HG02759 (cell line): Measurements from ENCODE around the gene ECHS1.

Source experiments
- ATAC-seq: cut with Tn5 transposase; IDR thresholded peaks from one replicate; pipeline ENCODE4 v1.9.1; 2021; ENCODE audit warnings: mild to moderate bottlenecking, moderate library complexity; ENCODE audit not compliant: unreplicated experiment

ECHS1 gene

DNA sequence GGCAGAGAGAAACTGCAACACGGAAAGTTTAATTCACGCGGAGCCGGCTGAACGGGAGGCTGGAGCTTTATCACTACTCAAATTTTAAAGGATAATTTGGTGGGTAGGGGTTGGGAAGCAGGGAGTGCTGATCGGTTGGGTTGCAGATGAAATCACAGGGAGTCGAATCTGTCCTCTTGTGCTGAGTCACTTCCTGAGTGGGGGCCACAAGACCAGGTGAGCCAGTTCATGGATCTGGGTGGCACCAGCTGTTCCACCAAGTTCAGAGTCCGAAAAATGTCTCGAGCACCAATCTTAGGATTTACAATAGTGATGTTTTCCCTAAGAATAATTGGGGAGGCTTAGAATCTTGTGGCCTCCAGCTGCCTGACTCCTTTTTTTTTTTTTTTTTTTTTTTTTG is 29.6 kb downstream of the ECHS1 start:
- ATAC-seq = no peak

DNA sequence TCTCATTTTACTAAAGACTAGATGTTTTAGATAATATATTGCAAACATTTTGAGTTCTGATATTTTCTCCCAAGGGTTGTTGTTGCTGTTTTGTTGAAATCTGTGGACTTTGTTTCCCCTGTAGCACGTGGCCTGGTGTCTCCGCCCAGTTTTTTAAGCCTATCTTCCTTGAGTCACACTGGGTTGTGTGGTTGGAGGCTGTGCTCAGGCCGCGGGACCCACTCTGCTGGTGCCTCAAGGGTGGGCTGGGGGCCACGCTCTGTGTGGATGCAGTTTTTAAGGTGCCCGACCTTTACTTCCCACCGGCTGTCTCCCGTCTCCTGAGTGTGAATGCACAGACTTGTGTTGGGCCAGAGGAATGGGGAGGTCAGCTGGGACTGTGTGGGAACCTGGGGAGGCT is 30.2 kb downstream of the ECHS1 start:
- ATAC-seq = no peak

DNA sequence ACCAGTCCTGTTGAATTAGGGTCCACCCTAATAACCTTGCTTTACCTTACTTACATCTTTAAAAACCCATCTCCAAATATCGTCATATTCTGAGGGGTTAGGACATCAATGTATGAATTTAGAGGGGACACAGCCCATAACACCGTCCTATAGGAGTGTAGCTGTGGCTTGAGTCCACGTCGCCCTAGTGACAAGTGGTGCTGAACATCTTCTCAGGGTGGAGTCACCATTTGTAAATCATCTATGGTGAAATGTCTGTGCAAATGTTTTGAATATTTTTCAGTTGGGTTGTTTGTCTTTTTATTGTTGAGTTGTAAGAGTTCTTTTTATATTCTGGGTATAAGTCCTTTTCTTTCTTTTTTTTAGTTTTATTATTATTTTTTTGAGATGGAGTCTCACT is 31.2 kb downstream of the ECHS1 start:
- ATAC-seq = no peak

DNA sequence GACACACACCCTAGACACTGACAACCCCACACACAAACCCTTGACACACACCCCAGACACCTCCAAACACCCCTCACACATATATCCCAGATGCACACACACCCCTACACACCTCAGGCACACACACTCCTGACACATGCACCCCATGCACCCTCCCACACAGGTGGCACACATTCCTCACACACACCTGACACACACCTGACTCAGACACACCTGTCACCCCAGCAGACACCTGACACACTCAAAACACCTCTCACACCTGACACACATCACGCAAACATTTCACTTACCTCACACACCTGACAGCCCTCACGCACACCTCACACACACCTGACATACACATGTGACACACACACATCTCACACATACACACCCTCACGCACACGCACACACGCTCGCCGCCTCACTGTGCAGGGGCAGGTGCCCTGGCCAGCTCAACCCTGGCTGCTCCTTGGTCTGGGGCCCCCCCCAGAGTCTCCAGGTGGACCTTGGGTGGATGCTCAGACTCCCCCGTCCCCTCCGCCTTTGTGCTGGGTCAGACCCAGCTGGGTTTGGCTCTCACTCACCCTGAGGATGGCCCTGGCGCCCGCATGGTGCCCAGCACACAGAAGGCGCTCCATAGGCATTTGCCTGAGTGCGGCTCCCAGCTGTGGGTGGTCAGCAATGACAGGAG is 33.3 kb downstream of the ECHS1 start:
- no peak for ATAC-seq

DNA sequence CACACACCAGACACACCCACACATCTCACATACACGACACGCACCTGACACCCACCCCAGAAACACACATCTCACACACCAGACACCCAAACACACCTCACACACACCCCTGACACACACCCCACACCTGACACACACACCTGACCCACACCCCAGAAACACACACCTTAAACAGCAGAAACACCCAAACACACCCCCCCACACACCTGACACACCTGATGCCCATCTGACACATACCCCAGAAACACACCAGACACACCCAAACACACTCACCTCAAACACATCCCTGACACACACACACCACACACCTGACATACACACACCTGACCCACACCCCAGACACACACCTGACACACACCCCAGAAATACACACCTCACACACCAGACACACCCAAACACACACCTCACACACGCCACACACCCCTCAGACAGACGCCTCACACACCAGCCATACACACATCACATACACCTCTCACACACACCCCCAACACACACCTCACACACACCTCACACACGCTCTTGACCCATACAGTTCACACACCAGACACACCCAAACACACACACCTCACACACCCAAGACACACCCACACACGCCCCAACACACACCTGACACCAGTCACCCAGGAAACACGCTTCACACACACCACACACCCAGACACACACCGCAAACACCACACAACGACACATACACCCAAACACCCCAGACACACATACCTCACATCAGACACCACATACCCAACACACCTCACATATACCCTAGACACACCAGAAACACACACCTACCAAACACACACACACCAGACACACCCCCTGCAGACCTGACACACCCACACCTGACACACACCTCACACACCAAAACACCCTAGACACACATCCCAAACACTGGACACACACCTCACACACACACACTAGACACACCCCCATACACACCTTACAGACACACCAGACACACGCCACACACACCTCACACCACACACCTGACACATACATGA is 34.8 kb downstream of the ECHS1 start:
- no peak for ATAC-seq

DNA sequence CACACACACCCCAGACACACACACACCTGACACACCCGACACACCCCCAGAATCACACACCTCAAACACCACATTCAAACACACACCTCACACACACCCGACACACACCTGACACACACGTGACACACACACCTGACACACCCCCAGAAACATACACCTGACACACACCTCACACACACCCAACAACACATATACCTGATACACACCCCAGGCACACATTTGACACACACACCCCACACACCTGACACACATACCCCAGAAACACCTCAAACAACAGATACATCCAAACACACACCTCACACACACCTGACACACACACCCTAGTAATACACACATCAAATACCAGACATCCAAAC is 35.8 kb downstream of the ECHS1 start:
- ATAC-seq = no peak

DNA sequence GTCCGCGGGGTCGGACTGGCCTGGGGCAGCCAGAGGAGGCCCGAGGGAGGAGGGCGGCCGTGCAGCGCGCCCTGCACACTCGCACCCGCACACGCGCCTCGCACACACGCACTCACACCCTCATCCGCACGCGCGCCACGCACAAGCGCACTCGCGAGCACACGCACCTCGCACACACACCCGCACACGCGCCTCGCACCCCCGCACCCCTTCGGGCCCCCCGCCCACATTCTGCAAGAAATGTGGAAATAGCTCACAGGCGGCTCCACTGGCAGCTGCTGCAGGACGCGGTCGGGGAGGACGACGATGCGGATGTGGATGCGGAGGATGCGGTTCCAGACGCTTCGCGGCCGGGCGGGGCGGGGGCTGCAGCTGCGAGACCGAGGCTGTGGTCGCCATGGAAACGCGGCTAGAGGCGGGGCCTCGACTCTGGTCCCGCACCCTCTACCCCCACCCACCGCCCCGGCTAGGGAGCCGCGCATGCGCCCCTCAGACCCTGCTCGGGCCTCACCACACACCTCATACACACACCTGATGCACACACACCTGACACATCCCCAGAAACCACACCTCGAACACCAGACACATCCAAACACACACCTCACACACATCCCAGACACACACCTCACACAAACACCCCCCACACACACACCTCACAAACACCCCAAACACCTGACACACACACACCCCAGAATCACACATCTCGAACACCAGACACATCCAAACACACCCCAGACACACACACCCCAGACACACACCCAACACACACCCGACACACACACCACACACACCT is 36.4 kb downstream of the ECHS1 start, which contains the start of gene CALY:
TSS of gene CALY (minus strand) at position 320 of the 793 bp plus-strand sequence. CDS start 7,907 bp downstream, outside the sequence.
- ATAC-seq = no peak

DNA sequence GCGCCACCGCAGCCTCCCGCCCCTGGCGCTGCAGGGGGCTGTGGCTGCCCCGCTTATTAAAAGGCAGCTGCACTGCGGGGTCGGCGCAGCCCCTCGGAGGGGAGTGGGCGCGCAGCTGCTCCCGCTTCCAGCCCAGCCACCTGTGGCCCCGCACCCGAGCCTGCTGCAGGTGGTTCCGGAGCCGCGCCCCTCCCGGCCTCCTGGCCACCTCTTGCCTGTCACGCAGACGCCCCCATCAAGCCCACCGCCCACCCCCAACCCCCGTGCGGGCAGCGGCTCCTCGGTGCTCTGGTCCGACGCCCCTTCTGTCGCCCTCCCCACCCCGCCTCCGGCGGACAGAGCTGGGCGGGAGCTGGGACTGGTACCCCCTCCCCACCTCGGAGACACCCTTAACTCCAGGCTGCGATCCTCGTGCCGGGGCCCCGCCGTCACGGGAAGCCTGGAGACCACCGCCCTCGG is 37.0 kb downstream of the ECHS1 start:
- ATAC-seq = no peak

DNA sequence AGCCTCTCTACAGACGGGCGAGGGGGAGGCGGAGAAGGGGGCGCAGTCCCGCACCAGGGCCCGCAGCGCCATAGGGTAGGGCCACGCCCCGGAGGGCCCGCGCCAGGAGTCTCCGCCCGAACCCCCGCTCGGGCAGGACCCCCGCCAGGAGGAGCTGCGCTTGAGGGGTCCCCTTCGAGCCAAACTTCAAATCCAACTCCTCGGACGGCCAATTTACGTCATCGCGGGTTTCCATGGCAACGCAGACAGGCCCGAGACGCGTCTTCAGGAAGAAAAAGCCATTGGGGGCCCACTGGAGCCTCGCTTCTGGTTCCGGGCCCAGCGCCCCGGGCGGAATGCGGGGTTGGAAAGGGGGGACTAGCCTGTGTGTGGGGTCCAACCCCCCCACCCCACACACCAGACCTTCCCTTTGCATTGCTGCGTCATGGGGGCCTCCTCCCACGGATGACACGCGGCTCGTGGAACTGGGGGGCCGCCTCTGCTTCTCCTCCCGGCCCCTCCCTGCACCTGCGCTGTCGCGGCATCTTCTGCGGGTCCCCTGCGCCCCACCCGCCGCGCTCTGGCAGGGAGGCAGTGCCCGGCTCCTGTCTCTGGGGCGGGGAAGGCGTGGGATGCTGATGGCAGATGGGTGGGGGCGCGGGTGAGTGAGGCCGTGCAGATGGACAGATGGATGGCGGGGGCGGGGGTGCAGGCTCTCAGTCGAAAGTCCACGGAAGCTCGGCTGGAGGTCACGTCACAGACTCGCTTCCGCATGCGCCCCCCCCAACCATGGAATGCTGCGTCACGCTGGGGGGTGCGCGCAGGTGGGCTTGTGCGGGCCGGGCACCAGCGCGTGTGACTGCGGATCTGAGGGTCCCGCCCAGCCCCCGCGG is 37.7 kb downstream of the ECHS1 start:
- ATAC-seq = no peak

DNA sequence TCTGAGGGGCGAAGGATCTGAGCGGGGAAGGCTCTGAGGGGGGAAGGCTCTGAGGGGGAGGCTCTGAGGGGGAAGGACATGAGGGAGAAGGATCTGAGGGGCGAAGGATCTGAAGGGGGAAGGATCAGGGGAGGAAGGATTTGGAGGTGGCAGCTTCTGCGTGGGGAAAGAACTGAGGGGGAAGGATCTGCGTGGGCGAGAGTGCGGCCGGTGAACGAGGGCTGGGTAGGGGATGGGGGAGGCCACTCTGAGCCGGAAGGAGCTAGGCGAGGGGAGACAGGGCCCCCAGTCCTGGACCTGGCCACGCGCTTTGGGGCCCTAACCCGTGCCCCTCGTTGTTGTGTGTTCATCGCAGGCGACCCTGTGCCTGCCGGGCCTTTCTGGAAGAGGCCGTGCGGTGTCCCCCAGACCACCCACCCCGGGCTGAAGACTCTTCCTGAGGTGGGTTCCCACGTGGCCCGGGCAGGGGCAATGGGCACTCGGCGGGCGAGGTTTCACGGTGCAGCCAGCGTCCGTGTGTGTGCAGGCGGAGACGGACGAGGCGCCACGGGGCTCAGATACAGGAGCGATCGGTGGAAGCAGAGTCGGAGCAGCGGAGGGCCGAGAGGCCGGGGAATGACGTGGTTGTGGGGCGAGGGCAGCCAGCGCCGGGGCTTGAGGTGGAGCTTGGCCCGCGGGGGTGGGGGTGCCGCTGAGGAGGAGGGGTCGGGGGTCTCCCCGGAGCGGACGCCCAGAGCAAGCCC is 38.5 kb downstream of the ECHS1 start:
- ATAC-seq = no peak

DNA sequence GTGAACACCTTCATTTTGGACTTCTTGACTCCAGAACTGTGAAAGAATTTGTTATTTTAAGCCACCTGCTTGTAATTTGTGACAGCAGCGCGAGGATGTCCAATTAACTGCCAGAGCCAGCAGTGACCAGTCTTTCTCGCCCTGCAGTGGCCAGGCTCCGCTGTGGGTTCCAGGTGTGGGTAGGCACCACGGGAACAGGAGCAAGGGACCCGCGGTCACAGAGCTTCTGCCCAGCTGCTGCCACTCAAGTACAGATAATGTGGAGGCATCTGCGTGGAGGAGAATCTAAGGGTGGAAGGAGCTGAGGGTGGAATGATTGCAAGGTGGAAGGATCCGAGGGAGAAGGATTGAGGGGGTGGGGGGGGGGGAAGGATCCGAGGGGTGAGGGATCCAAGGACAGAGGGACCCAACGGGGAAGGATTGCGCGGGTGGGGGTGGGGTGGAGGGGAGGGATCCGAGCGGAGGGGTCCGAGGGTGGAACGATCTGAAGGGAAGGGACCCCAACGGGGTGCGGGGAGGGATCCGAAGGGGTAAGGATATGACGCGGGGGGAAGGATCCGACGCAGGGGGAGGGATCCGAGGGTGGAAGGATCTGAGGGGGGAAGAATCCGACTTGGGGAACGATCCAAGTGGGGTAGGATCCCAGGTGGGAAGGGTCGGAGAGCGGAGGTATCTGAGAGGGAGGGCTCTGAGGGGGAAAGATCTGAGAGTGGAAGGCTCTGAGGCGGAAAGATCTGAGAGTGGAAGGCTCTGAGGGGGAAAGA is 40.0 kb downstream of the ECHS1 start:
- ATAC-seq = no peak

DNA sequence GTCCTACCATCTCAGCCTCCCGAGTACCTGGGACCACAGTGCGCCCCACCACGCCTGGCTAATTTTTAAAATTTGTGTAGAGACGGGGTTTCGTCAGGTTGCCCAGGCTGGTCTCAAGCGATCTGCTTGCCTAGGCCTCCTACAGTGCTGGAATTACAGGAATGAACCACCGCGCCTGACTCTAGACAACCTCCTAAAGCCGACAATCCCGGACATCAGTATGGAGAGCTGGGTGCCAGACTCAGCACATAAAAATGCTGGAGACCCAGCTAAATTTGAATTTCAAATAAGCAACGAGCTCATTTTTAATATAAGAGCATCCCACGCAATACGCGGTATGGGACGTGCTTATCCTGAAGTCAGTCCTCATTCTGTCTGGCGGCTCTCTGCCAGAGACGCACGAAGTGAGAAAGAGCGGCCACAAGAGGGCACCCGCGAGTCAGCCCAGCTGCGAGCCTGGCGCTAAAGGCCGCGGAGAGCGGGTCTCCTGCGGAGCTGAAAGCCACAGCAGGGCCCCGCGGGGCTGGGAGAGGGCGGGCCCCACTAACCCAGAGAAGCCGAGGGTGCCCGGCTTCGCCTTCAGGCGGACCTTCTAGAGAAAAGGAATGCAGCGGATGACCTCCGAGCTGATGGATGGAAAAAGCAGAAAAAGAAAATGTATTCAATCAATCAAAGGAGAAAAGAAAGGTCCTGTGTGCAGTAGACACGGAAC is 43.5 kb downstream of the ECHS1 start:
- ATAC-seq = peak; percentile 91

DNA sequence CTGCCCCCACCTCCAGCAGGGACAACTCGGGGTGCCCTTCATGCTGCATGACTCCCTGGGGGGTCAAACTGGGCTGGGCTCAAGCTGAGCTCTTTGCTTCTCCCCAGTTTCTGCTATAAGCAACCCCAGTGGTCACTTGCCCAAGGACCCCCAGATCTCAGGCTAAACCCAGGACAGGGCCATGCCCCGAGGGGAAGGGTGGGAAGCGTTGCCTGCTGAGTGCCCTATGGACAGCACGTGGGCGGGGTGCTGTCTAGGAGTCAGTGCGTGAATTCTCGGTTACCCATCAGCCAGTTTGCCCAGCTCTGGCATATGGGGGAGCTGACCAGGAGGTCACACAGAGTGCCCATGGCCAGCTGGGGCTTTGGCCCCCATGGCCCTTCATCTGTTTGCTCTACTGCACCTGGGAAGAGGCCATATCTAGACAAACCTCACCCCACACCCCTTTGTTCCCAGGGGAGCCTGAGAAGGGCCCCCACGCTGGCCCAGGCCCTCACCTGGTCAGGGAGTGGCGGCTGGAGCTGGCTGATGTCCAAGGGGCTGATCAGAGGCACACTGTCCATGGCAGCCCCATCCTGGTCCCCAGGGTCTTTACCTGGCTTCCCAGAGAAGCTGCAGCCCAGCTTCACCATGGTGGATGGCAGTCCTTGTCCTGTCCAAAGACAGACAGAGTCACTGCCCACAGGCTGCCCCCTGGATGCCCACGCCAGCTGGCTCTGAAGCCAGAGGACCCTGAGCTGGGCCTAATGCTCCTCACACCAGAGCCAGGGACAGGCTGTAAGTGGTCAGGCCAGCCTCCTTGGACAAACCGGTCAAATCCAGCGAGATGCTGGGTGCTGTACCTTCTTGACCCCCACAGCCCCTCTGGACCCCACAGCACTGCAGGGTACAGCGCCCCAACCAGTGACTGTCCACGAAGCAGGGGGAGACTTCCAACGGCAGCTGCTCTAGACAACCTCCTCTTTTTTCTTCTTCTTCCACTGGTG is 44.5 kb downstream of the ECHS1 start:
- ATAC-seq = no peak

DNA sequence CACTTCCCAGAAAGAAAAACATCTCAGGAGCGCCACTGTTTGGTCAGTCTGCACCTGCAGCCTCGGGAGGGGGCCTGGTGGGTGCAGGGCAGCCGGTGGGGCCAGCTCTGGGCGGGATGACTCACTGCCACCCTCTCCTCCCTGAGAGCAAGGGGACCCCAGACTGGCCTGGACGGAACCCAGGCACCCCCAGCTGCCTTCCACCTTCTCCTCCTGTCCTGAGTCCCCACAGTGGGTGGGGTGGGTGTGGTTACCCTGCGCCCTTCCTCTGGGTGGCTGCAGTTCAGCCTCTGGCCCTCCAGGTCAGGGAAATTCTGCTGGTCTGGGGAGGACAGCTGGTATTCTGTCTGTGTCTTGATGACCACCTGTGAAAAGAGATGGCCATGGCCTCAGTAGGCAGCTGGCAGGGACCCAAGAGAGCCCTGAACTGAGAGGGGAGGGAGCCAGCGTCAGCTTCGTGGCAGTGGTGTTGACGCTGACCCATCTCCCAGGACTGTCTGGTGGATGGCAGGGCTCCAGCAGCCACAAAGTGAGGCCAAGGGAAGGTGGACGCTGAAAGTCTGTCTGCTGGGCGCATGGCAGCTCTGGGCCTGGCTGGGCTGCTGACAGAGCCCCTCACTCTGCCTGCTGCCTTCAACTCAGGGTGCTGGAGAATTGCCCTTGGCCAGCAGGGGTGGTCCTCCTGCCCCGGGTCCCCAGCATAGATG is 45.4 kb downstream of the ECHS1 start:
- ATAC-seq = no peak

DNA sequence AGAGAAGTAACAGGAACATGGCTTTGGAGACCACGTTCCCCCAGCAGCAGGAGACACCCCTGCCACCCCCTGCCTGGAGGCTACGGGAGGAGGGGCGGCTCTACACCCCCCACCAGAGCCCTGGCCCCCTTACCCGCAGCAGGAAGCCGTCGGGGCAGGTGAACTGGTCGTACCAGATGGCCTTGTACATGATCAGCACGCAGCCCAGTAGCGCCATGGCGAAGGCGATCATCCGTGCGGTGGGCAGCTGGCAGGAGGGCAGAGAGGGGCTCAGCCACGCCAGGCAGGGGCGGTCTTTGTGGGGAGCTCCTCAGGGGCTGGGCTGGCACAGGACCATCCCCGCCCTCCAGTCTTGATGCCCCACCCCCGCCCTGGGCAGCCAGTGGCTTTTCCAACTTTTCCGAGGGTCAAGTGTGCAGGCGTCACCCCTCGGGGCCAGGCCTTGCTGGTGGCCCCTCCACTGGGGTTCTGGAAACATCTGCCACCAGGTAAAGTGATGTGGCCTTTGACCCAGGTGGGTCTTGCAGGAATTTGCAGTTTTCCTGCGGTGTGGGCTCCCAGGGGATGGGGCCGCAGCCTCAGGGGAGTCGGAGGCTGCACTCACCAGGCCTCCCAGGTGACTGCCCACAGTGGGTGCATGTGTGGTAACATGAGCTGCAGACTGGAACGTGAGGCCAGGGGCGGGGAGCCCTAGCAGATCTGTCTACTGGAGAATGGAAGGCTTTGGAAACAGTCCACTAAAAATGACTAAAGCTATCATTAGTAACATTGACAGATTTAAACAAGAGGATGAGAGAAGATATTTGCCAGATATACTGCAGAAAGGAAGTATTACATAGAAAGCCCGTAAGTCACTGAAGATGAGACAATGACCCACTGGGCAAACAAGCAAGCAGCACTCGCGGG is 46.2 kb downstream of the ECHS1 start:
- no peak for ATAC-seq

DNA sequence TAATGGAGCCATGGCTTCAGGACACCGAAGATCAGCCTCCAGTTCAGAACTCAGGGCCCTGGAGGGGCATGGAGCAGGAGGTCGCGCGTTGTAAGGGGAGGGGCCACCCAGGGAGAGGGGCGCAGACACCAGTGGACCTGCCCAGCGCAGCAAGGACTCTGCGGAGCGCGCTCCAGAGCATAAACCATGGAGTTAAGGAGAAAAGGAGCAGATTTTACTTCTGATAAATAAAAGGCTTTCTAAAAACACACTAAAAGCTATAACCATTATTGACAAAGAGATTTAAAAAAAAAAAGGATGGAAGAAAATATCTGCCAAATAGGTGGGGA is 47.0 kb downstream of the ECHS1 start:
- no peak for ATAC-seq
